ENCODE results near the gene AP4M1. TPM values are rescaled to one million over a fixed set of nuclear protein-coding genes. Genes with fewer than 3 reads are reported as not detected.

The AP4M1 gene
- total RNA-seq, 2 experiments from 2014 or later: 25.0 to 33.8 TPM

DNA sequence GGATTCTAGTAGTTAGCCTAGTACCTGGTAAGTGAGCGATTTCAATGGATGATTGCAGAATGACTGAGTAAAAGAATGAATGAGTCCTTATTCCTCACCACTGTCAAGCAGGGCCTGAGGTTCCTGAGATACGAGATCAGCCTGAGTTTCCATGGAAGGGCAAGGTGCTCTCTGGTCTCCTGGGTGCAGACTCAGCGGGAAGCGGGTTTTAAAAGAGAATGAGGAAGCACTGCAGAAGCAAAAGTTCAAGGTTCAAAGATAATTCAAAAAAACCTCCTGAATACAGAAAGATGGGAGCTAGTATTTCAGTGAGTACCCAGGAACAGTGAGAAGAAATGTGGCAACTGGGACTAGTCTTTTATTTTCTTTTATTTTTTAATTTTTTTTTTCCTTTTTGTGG lies 24.2 kb upstream of the AP4M1 start:
- no peak overlapping the region for H3K27ac ChIP-seq (ENCODE audit: low read depth, low read length, poor library complexity, severe bottlenecking)
- ChIA-PET POLR2A (no interaction called here), CTCF (ENCODE audit: unreplicated experiment) (no interaction called here)
- no peak for TF ChIP-seq EZH2phosphoT487 (IDR thresholded peaks at IDR 0.05; ENCODE audit: borderline replicate concordance, low read depth, low read length)
- TF ChIP-seq, protein P1, sequence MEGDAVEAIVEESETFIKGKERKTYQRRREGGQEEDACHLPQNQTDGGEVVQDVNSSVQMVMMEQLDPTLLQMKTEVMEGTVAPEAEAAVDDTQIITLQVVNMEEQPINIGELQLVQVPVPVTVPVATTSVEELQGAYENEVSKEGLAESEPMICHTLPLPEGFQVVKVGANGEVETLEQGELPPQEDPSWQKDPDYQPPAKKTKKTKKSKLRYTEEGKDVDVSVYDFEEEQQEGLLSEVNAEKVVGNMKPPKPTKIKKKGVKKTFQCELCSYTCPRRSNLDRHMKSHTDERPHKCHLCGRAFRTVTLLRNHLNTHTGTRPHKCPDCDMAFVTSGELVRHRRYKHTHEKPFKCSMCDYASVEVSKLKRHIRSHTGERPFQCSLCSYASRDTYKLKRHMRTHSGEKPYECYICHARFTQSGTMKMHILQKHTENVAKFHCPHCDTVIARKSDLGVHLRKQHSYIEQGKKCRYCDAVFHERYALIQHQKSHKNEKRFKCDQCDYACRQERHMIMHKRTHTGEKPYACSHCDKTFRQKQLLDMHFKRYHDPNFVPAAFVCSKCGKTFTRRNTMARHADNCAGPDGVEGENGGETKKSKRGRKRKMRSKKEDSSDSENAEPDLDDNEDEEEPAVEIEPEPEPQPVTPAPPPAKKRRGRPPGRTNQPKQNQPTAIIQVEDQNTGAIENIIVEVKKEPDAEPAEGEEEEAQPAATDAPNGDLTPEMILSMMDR (conservative IDR thresholded peaks at IDR 0.05; ENCODE audit: low read length): no peak
- no peaks in the 10 kb centered on the region for H4K20me1 ChIP-seq (ENCODE audit: insufficient read depth, low read length)
- no peak overlapping the region for H3K4me2 ChIP-seq (ENCODE audit: low read length)
- no peak overlapping the region for H3K4me3 ChIP-seq (ENCODE audit: low read depth, low read length, poor library complexity, severe bottlenecking)
- H3K36me3 ChIP-seq (ENCODE audit: insufficient read depth, low read length): peaks cover 53% of the 10 kb centered on the region
- no TSS peak for BruUV-seq (replicated peaks)
- H3K9me3 ChIP-seq (ENCODE audit: low read length): no peaks in the 10 kb centered on the region
- no peak overlapping the region for H2AFZ ChIP-seq (ENCODE audit: low read length)
- no peak for DNase-seq (ENCODE audit: low spot score)
- intact Hi-C loops (cut with micrococcal nuclease; ENCODE audit: unreplicated experiment): no loop called here
- H3K79me2 ChIP-seq (ENCODE audit: insufficient read depth, low read depth, low read length): peaks cover 11% of the 10 kb centered on the region; the same call in 1 of the 2 replicates
- peaks cover 7% of the 10 kb centered on the region for H3K4me1 ChIP-seq (ENCODE audit: insufficient read depth, low read length, poor library complexity, severe bottlenecking)
- no peaks in the 10 kb centered on the region for H3K9me2 ChIP-seq (ENCODE audit: insufficient read depth, low read length)

DNA sequence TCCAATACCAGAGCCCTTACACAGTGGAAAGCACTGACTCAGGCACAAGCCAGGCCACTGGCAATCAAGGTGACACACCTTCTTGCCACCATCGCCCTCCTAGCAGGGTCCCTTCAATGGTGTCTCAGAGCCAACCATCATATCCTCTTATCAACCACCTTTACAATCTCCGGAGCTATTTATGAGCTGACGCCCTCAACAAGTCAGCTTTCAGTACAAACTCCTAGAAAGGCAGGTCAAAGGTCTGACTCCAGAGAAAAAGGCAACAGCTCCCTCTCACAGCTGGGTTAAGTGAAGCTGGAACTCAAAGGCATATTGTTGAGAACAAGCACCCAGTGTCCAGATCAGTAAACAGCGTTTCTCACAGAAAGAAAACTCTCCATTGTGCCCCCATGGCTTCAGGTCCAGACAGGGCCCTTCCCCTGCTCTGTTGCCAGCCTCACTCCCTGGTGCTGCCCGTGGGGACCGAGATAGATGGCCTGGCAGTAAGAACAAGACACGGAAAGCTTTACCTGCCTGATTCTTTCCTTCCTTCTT lies 22.4 kb upstream of the AP4M1 start:
- Histone ChIP-seq H3K4me1 (ENCODE audit: insufficient read depth, low read length, poor library complexity, severe bottlenecking) (peaks cover 22% of the 10 kb centered on the region), H3K4me2 (ENCODE audit: low read length) (no peak overlapping the region), H3K36me3 (ENCODE audit: insufficient read depth, low read length) (peaks cover 35% of the 10 kb centered on the region), H2AFZ (ENCODE audit: low read length) (no peak overlapping the region), H3K9me3 (ENCODE audit: low read length) (no peaks in the 10 kb centered on the region), H3K9me2 (ENCODE audit: insufficient read depth, low read length) (no peaks in the 10 kb centered on the region), H3K4me3 (ENCODE audit: low read depth, low read length, poor library complexity, severe bottlenecking) (no peak overlapping the region), H3K79me2 (ENCODE audit: insufficient read depth, low read depth, low read length) (peaks cover 11% of the 10 kb centered on the region; the same call in 1 of the 2 replicates), H3K27ac (ENCODE audit: low read depth, low read length, poor library complexity, severe bottlenecking) (no peak overlapping the region), H4K20me1 (ENCODE audit: insufficient read depth, low read length) (no peaks in the 10 kb centered on the region)
- no peak for DNase-seq (ENCODE audit: low spot score)
- BruUV-seq (replicated peaks): no TSS peak
- intact Hi-C loops (cut with micrococcal nuclease; ENCODE audit: unreplicated experiment): no loop called here
- TF ChIP-seq, protein P1 (conservative IDR thresholded peaks at IDR 0.05; ENCODE audit: low read length): no peak
- TF ChIP-seq EZH2phosphoT487 (IDR thresholded peaks at IDR 0.05; ENCODE audit: borderline replicate concordance, low read depth, low read length): no peak
- ChIA-PET CTCF (ENCODE audit: unreplicated experiment) (no interaction called here), POLR2A (interaction anchor here (0.6 to 0.7 kb wide), 2 partner anchors 20 to 26 kb away, joined by 3 to 6 read pairs; no protein-coding TSS in a partner anchor)

DNA sequence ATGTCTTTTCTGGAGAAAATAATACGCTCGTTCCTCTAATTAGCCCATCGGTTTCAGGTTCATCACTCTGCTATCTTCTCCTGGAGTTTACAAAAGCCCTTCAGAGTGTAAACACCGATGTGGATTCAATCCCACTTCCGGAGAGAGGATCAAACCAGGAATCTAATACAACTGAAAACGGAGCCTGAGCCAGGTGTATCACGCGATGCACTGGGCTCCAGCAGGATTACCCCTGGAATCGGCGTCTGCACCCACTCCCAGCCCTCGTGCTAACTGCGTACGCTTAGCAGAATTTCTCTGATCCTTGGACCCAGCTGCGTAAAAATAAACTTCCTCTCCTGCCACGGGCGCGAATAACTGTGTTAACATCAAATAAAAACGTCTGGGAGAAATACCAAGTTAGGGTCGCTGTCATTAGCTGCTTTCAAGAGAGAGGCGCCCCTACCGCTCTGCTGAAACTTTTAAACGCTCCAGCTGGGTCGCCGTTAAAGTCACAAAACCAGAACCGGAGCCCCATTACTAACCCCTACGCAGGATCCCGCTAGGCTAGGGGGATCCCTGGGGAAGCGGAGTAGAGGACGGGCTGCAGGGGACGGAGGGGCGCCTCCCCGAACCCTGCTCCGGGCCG lies 20.4 kb upstream of the AP4M1 start:
- ChIA-PET CTCF (ENCODE audit: unreplicated experiment) (no interaction called here), POLR2A (interaction anchor here (0.7 to 1.1 kb wide), 2 partner anchors 65 to 456 kb away, joined by 3 read pairs; no protein-coding TSS in a partner anchor)
- Histone ChIP-seq H3K79me2 (ENCODE audit: insufficient read depth, low read depth, low read length) (peaks cover 11% of the 10 kb centered on the region; the same call in 1 of the 2 replicates), H4K20me1 (ENCODE audit: insufficient read depth, low read length) (no peaks in the 10 kb centered on the region), H3K36me3 (ENCODE audit: insufficient read depth, low read length) (peaks cover 16% of the 10 kb centered on the region; the same call in 1 of the 2 replicates), H3K4me2 (ENCODE audit: low read length) (peak overlapping the region; percentile 80), H3K9me2 (ENCODE audit: insufficient read depth, low read length) (no peaks in the 10 kb centered on the region), H3K4me1 (ENCODE audit: insufficient read depth, low read length, poor library complexity, severe bottlenecking) (peaks cover 22% of the 10 kb centered on the region), H3K9me3 (ENCODE audit: low read length) (no peaks in the 10 kb centered on the region), H3K27ac (ENCODE audit: low read depth, low read length, poor library complexity, severe bottlenecking) (peak overlapping the region; percentile 3), H3K4me3 (ENCODE audit: low read depth, low read length, poor library complexity, severe bottlenecking) (peak overlapping the region; percentile 73), H2AFZ (ENCODE audit: low read length) (peak overlapping the region; percentile 0; the same call in 1 of the 2 replicates)
- intact Hi-C loops (cut with micrococcal nuclease; ENCODE audit: unreplicated experiment): loop anchor here (1.0 to 10.0 kb wide), 4 partner anchors 32 to 804 kb away; partner anchors contain the start of genes MBLAC1, UFSP1 and ZSCAN21
- BruUV-seq (replicated peaks): TSS peak; percentile 73
- TF ChIP-seq, protein P1 (conservative IDR thresholded peaks at IDR 0.05; ENCODE audit: low read length): no peak
- no peak for TF ChIP-seq EZH2phosphoT487 (IDR thresholded peaks at IDR 0.05; ENCODE audit: borderline replicate concordance, low read depth, low read length)
- peak; percentile 19 for DNase-seq (ENCODE audit: low spot score)

All from OCI-LY7 (cell line).